ENCODE results near the gene CLCN6. TPM values are rescaled to one million over a fixed set of nuclear protein-coding genes. Genes with fewer than 3 reads are reported as not detected.
A peak's percentile ranks its signal among the peaks of the same experiment; 100 is the strongest.

CLCN6 gene
- total RNA-seq, 4 donors from 2014 or later = 14.0 to 184 (median 30.7) TPM

DNA sequence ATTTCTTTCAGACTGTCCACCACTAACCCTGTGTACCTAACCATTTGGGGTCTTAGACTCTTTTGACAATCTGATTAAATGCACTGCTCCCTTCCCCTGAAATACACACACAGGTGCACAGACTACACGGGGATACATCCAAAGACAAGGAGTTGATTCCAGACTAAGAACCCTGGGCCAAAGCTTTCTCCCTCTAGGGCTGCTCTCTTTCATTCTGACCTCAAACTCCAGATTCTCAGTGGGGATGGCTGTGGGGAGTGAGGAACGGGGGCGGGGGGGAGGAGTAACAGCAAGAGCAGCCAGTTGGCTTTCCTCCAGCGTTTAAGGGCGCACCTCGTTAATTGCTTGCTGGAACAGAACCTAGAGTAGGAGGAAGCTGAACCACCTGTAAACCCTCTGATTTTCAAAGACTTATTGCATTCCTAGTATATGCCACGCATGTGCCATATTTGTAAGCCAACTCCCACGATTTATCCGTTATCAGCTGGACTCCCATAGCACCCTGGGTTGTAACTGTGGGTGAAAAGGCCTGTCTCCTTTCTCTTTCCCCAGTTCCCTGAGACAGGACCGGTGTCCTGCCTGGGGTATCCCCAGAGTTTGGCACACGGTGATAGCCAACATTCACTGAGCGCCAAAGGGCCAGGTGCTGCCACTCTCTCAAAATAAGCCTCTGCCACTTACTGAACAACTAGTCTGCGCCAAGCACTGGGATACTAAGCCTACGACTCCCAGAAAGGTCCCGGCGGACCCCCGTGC is 1.1 kb upstream of the CLCN6 start:
- Histone ChIP-seq H3K27me3 (no peaks in the 10 kb centered on the region), H3K4me3 (peak overlapping the region; percentile 67 to 80 (median 75)), H3K36me3 (peaks cover 0 to 8% (median 0%) of the 10 kb centered on the region in 4 donors), H3K27ac (peak overlapping the region; percentile 94 to 98 (median 96)), H3K4me1 (peaks cover 23 to 58% (median 39%) of the 10 kb centered on the region in 4 donors), H3K9me3 (no peaks in the 10 kb centered on the region)
- in situ Hi-C loops (cut with MboI; ENCODE audit: low pct_ligation_motif_present in 1 of 4, low pct_unique_long_range_greater_than_20kb in 1 of 4, low sequenced_read_pairs in 3 of 4) = no loop called here
- peak; percentile 65 for DNase-seq
- TF ChIP-seq POLR2AphosphoS5 (IDR thresholded peaks at IDR 0.05) (no peak), POLR2A (IDR thresholded peaks at IDR 0.05) (no peak), EP300 (IDR thresholded peaks at IDR 0.05; ENCODE audit: low read depth) (no peak)
- TF ChIP-seq, protein P1, sequence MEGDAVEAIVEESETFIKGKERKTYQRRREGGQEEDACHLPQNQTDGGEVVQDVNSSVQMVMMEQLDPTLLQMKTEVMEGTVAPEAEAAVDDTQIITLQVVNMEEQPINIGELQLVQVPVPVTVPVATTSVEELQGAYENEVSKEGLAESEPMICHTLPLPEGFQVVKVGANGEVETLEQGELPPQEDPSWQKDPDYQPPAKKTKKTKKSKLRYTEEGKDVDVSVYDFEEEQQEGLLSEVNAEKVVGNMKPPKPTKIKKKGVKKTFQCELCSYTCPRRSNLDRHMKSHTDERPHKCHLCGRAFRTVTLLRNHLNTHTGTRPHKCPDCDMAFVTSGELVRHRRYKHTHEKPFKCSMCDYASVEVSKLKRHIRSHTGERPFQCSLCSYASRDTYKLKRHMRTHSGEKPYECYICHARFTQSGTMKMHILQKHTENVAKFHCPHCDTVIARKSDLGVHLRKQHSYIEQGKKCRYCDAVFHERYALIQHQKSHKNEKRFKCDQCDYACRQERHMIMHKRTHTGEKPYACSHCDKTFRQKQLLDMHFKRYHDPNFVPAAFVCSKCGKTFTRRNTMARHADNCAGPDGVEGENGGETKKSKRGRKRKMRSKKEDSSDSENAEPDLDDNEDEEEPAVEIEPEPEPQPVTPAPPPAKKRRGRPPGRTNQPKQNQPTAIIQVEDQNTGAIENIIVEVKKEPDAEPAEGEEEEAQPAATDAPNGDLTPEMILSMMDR (IDR thresholded peaks at IDR 0.05) = no peak
- 3% methylated on average over 16 of the region's 17 CpGs; no CpG with 5 or more reads in 1 of the 2 donors for WGBS, 2 donors (ENCODE audit: low coverage in 1 of 2)
- intact Hi-C loops (cut with DNase I; ENCODE audit: low total_unique reads) = loop anchor here (10.0 kb wide), 1 partner anchor 70 kb away; the partner anchor contains the start of gene AGTRAP

DNA sequence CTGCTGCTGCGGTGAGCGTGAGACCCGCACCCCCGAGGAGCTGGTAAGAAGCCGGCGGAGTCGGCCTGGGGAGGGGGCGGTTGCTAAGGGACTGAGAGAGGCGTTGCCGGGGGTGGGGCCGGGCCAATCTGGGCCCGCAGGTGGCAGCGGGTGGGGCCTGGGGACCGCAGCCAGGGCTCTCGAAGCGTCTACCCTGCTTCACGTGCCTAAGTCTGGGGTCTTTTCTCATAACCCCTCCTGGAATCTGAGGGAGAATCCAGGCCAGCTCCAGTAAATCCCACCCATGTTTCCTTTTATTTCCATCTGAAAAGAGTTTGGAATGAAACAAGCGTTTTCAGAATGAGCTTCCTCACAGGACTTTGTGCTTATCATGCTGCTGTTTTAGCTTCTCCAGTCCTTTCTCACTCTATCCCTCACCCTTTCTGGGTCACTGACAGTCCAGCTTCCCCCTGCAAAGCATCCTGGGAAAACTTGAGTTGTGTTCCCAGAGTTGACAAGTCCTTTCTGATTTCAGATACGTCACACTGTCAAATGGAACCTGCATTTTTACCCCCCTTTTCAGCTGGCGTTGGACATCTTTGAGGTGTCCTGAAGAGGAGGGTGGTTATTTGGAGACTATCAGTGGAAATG is 431 bp downstream of the CLCN6 start:
- Histone ChIP-seq H3K36me3 (peaks cover 0 to 7% (median 0%) of the 10 kb centered on the region in 4 donors), H3K4me1 (peaks cover 23 to 58% (median 39%) of the 10 kb centered on the region in 4 donors), H3K9me3 (no peaks in the 10 kb centered on the region), H3K27ac (peak overlapping the region; percentile 94 to 98 (median 96)), H3K27me3 (no peaks in the 10 kb centered on the region), H3K4me3 (peak overlapping the region; percentile 50 to 75 (median 71))
- no peak for DNase-seq
- WGBS, 2 donors (ENCODE audit: low coverage in 1 of 2) = 0% methylated on average over 5 to 19 of the region's 20 CpGs
- TF ChIP-seq, protein P1 (IDR thresholded peaks at IDR 0.05) = no peak
- TF ChIP-seq POLR2AphosphoS5 (IDR thresholded peaks at IDR 0.05) = peak in 1 of 3 donors; percentile 7
- no peak for TF ChIP-seq POLR2A (IDR thresholded peaks at IDR 0.05)
- no peak for TF ChIP-seq EP300 (IDR thresholded peaks at IDR 0.05; ENCODE audit: low read depth)
- intact Hi-C loops (cut with DNase I; ENCODE audit: low total_unique reads) (loop anchor here (10.0 kb wide), 1 partner anchor 72 kb away; the partner anchor contains the start of gene AGTRAP), in situ Hi-C loops (cut with MboI; ENCODE audit: low pct_ligation_motif_present in 1 of 4, low pct_unique_long_range_greater_than_20kb in 1 of 4, low sequenced_read_pairs in 3 of 4) (no loop called here)

DNA sequence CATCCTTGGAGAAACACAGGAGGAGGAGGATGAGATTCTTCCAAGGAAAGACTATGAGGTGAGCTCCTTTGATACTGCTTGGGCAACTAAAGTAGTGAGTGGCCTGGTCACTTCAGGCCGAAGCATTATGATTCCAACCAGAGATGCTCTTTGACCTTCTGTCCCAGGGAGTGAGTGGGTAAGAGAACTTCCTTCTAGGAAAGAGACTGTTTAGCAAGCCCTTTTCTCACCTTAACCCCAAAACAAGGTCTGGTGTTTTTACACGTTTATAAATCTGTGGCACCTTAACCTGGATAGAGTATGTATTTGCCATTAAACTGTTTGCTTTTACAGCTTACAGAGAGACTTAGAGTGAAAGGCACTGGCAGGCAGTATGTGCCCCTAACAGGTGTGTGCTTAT is 1.1 kb downstream of the CLCN6 start:
- TF ChIP-seq POLR2AphosphoS5 (IDR thresholded peaks at IDR 0.05) (peak in 1 of 3 donors; percentile 46), EP300 (IDR thresholded peaks at IDR 0.05; ENCODE audit: low read depth) (no peak)
- in situ Hi-C loops (cut with MboI; ENCODE audit: low pct_ligation_motif_present in 1 of 4, low pct_unique_long_range_greater_than_20kb in 1 of 4, low sequenced_read_pairs in 3 of 4) = no loop called here
- DNase-seq = no peak
- H3K4me1 ChIP-seq = peaks cover 23 to 54% (median 39%) of the 10 kb centered on the region in 4 donors
- 33 to 38% methylated on average over 1 to 2 of the region's 2 CpGs for WGBS, 2 donors (ENCODE audit: low coverage in 1 of 2)
- H3K9me3 ChIP-seq = no peaks in the 10 kb centered on the region
- H3K4me3 ChIP-seq = peak overlapping the region in 3 of 4 donors; percentile 67 to 75 (median 75)
- H3K27ac ChIP-seq = peak overlapping the region; percentile 94 to 98 (median 96)
- intact Hi-C loops (cut with DNase I; ENCODE audit: low total_unique reads) = loop anchor here (10.0 kb wide), 1 partner anchor 72 kb away; the partner anchor contains the start of gene AGTRAP
- no peaks in the 10 kb centered on the region for H3K27me3 ChIP-seq
- H3K36me3 ChIP-seq = peaks cover 0 to 7% (median 0%) of the 10 kb centered on the region in 4 donors

DNA sequence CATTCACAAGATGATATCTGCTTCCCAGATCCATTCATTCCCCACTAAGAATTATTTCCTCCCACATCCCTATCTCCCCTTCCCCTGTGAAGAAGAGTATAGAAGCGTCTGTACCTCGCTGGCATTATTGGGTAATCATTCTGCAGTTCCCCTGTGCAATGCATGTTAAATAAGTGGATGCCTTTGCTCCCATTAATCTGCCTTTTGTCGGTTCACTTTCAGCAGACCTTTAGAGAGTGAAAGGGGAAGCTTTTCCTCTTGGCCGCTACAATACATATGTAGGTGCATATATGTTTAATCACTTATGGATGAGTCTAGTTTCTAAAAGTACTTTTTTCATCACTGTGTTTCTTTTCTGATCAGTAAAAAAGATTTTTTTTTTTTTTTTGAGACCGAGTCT is 7.0 kb downstream of the CLCN6 start:
- TF ChIP-seq EP300 (IDR thresholded peaks at IDR 0.05; ENCODE audit: low read depth) (no peak), POLR2AphosphoS5 (IDR thresholded peaks at IDR 0.05) (no peak), POLR2A (IDR thresholded peaks at IDR 0.05) (no peak)
- TF ChIP-seq, protein P1 (IDR thresholded peaks at IDR 0.05) = no peak
- peaks cover 0 to 19% (median 9%) of the 10 kb centered on the region in 4 donors for H3K36me3 ChIP-seq
- H3K9me3 ChIP-seq = no peaks in the 10 kb centered on the region
- no peak for DNase-seq
- in situ Hi-C loops (cut with MboI; ENCODE audit: low pct_ligation_motif_present in 1 of 4, low pct_unique_long_range_greater_than_20kb in 1 of 4, low sequenced_read_pairs in 3 of 4) (no loop called here), intact Hi-C loops (cut with DNase I; ENCODE audit: low total_unique reads) (no loop called here)
- H3K27ac ChIP-seq = no peak overlapping the region
- H3K4me3 ChIP-seq = no peak overlapping the region
- H3K4me1 ChIP-seq = peaks cover 0 to 20% (median 0%) of the 10 kb centered on the region in 4 donors
- H3K27me3 ChIP-seq = no peaks in the 10 kb centered on the region
- WGBS, 2 donors (ENCODE audit: low coverage in 1 of 2) = 85 to 89% methylated on average over 5 of the region's 5 CpGs
